WTC11 (cell line): ENCODE results near the gene ANKRD33B.

Source experiments
- TEAD4 ChIP-seq: sonication (generic); formaldehyde crosslinking; IDR thresholded peaks from 2 replicates; pipeline ENCODE4 v1.8.0; 2022; ENCODE audit warnings: mild to moderate bottlenecking, missing genetic modification reagents
- ZMAT4 ChIP-seq: fragments of 250-450 bp; sonication (Bioruptor Pico); IDR thresholded peaks from 2 replicates; pipeline ENCODE4 v1.9.0; 2021; ENCODE audit warnings: mild to moderate bottlenecking
- TF ChIP-seq, protein P1 (sequence below): sonication (generic); formaldehyde crosslinking; IDR thresholded peaks from 2 replicates; pipeline ENCODE4 v1.8.1; 2023; ENCODE audit warnings: mild to moderate bottlenecking, moderate library complexity, missing genetic modification reagents

GRCh38 chr5:10610058-10610457 is 46.2 kb downstream of the ANKRD33B start:
- TF ChIP-seq, protein P1, sequence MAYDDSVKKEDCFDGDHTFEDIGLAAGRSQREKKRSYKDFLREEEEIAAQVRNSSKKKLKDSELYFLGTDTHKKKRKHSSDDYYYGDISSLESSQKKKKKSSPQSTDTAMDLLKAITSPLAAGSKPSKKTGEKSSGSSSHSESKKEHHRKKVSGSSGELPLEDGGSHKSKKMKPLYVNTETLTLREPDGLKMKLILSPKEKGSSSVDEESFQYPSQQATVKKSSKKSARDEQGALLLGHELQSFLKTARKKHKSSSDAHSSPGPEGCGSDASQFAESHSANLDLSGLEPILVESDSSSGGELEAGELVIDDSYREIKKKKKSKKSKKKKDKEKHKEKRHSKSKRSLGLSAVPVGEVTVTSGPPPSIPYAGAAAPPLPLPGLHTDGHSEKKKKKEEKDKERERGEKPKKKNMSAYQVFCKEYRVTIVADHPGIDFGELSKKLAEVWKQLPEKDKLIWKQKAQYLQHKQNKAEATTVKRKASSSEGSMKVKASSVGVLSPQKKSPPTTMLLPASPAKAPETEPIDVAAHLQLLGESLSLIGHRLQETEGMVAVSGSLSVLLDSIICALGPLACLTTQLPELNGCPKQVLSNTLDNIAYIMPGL (CRISPR knock-in tag) = no peak
- TF ChIP-seq TEAD4 (CRISPR knock-in tag) (no peak), ZMAT4 (CRISPR knock-in tag) (no peak)
